HG03460 (cell line): ENCODE results near the gene PIP4K2B.

Source experiments
- ATAC-seq: cut with Tn5 transposase; IDR thresholded peaks from one replicate; pipeline ENCODE4 v1.9.1; 2021; ENCODE audit not compliant: unreplicated experiment

PIP4K2B gene

DNA sequence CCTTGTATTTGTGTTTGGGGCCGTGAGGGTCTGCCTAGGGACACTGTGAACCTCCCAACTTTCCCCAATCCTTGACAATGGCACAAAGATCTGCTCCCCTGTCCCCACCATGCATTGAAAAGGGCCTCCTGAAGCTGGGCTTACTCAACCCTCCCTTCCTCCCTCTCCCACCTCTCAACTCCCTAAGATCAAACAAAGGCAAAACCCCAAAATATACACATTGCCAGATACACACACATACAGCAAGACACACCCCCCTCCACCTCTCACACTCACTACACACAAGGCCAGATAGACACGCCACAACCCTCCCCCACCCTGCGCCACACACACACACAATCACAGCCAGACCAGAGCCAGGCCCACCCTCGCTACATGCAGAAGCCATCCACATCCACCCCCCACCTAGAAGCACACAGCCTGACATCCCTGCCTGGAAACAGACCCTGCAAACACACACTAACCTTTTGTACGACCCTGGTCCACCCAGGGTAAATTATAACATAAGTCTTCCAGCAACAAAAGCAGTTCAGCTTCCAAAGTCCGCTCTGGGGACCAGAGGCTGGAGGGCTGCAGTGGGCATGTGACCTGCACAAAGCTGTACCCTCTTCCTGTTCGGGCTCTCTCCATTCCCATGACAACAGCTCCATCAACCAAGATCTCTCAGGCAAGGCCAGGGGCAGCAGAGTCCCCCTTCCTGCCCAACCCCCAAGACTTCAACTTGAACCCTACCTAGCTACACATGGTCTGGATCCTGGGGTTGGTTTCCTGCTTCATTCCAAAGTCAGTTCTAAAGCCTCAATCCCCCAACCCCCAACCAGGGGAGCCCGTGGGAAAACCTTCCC, 53.1 kb downstream of the PIP4K2B start:
- ATAC-seq, result no peak

DNA sequence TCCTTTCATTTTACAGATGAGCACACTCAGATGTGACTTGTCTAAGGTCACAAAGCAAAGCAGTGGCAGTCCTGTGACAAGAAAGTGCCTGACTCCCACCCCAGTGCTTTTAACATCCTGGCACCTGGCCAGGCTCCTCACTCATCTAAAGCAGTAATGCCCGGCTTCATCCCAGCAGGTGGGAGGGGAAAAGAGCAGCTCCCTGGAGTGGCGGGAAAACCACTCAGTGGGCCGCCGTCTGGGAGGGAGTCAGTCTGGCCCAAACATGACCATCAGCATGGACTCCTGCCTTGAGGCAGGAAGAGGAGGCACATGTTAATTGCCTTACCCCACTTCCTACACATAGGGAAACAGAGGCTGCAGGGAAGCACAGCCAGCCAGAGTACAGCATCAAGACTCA, 53.8 kb downstream of the PIP4K2B start:
- no peak for ATAC-seq

DNA sequence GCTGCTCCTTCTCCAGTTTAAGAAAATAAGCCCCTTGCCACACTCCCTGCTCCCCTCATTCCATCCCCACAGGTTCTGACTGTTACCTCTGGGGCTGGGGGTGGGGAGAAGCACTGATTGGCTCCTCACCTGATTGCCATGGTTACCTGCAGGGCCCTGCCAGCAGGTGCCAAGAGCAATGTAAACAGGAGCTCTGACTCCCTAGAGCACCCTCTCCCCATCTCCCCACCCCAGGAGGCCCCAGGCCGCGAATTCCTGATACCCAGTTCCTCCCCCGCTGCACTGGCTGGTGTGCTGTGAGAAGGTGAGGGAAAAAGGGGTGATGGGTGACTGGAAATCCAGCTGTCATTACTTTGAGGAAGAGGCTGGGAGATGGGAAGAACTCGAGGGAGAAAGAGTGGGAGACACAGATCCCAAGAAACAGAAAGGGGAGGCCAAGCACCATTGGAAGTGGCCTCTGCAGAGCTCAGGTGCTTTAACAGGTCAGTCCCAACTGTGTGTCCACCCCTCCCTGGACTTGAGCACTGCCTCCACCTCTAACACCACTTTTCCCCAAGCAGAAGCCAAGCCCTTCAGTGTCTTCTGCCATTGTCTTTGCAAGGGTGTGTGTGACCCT, 55.7 kb downstream of the PIP4K2B start:
- ATAC-seq, result no peak

DNA sequence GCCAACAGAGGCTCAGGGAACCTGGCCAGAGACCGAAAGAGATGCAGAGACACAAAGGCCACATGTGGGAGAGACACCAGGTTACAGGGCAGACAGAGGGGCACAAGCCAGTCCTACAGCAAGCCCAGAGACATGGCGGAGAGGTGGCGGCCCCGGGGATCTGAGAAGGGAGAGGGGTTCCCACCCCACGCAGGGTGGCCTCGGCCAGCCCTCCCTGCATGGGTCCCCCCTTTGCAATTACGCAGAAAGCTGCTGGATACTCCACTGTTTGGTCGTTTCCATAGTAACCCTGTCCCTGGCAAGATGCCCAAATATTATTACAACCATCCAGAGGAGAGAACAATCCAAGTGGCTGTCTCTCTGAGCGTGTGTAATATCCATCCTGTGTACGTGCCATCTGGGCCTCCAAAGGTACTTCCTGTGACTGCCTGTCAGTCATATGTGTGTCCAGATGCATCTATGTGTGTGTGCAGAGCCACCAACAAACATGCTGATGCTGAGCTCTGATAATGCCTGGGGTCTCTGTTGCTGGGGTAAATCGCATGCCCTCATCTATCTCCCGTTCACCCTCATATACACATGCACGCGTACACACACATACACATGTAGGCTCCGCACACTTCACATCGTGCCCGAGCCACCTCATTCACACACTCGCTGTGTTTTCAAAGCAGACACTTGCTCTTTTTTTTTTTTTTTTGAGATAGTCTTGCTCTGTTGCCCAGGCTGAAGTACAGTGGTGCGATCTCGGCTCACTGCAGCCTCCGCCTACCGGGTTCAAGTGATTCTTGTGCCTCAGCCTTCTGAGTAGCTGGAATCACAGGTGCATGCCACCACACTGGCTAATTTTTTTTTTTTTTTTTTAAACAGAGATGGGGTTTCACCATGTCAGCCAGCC, 56.7 kb downstream of the PIP4K2B start:
- ATAC-seq, result no peak

DNA sequence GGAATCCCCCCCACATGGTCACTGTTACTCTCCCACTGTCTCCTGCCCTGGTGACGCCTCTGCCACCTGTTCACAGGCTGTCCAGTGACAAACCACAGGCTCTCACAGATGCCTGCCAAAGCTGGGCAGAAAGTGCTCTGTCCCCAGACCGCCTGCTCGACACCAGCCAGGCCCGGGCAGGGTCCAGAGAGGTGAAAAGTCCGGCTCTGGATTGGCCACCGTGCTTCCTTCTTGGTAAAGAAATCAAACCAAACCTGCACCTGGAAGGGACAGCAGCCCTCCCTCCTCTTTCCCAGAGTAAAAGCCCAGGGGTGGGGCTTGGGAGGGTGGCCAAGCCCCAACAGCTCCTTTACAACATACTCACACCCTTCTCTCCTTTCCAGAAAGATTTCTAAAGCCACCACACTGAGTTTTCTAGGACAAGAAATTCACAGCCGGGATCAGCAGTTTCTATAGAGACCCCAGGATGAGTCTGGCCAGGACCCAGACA, 57.4 kb downstream of the PIP4K2B start:
- no peak for ATAC-seq

DNA sequence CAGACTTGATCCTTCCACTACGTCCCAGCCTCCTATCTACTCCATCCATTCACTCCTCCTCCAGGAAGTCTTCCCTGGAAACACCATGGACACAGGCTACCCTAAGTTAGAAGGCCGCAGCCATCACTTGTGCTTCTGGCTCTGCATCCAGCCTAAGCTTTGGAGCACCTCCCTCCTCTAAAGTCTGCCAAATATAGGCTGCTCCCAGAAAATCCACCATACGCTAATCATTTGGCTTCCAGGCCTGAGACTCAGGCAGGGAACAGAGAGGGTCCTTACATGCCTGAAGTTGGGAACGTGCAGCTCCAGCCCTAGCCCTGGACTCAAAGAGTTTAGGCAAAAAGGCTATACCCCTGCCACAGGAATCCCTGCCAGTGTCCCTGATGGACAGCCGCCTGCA, 57.9 kb downstream of the PIP4K2B start:
- ATAC-seq, result no peak

DNA sequence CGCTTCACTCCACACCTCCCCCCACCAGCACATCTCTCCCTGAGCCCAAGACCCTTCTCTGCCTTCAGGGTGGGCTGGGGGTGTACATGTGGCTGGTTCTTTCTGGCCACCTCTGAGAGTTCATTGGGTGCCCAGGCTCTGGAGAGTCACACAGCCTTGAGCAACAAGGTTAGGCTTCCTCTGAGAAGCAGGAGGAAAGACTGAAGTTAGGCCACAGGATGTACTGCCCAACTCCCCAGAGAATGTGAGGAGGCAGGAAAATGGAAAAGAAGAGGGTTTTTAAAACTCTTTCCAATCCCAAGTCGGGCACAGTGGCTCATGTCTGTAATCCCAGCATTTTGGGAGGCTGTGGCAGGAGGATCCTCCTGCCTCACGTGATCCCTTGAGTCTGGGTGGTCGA, 58.5 kb downstream of the PIP4K2B start:
- ATAC-seq, result no peak

DNA sequence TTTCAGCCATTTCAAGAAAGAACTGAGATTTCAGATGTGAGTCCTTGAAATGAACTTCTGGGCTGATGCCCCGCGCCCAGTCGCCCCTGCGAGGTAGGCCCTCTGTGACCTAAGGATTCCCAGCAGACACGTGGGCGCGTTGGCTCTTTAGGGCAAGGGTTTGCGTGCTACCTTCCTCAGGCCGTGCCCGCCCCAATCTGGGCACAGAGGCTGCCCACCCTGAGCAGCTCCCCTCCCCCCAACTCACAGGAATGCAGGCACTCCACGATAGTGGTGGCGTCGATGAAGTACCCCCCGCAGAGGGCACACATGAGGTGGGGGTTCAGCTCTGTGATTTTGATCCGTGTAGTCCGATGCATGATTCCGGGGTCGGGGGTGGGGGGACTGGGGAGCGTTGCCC, 59.3 kb downstream of the PIP4K2B start:
- no peak for ATAC-seq

DNA sequence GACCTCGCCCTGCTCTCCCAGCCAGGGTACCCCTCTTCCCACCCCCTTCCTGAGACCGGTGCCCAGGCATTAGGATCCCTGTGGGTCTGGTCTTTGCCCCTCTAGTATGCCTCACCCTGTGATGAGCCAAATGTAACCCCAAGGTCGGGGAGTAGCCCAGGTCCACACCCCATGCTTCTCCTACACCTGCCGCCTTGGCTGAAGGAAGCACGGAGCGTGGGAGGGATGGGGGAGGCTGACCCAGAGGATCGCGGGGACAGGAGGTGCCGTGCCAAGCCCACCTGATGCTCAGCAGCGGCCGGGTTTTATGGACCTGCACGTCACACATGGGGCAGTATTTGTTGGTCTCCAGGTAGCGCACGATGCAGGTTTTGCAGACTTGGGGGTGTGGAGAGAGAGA, 60.1 kb downstream of the PIP4K2B start:
- ATAC-seq, result no peak

DNA sequence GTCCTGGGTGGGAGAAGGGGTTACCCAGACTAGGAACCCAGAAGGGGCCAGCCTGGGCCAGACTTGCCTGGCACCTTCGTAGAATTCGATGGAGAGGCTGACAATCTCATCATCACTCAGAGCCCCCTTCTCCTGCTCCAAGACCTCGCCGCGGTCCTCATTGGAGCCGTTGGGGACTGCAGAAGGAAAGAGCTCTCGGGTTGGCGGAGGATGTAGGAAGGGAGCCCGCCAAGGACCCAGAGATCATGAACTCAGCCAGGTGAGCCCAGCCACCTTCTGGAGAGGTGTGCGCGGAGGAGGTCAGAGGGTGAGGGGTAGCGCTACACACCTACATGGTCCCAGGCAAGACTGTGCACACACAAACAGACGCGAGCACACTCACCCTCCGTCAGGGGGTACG, 60.7 kb downstream of the PIP4K2B start:
- no peak for ATAC-seq

DNA sequence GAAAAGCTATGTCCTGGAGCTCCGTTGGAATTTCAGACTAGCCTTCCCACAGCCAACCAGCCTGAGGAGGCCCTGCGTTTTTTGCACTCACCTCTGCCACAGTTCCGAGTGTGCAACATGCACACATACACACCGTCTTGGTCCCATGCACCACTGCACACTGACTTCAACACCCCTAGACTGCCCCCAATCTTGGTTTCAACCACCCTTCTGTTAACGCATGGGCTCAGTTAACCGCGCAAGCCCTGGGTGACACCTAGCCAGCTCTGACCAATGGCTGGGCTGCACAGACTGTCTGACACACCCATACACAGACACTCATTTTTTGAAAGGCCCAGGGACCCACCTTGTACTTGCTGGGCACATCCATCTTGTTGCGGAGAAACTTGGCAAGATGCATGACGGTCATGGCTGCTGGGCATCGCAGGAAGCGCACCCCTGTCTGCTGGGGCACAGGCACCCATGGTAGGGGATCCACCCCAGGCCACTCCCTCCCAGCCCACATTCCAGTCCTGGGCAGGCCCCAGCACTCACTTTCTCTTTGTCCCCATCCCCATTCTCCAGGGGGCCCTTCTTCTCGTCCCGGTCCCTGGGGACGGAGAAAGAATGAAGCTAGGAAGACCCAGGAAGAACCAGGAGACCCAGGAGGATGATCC, 61.2 kb downstream of the PIP4K2B start:
- no peak for ATAC-seq

DNA sequence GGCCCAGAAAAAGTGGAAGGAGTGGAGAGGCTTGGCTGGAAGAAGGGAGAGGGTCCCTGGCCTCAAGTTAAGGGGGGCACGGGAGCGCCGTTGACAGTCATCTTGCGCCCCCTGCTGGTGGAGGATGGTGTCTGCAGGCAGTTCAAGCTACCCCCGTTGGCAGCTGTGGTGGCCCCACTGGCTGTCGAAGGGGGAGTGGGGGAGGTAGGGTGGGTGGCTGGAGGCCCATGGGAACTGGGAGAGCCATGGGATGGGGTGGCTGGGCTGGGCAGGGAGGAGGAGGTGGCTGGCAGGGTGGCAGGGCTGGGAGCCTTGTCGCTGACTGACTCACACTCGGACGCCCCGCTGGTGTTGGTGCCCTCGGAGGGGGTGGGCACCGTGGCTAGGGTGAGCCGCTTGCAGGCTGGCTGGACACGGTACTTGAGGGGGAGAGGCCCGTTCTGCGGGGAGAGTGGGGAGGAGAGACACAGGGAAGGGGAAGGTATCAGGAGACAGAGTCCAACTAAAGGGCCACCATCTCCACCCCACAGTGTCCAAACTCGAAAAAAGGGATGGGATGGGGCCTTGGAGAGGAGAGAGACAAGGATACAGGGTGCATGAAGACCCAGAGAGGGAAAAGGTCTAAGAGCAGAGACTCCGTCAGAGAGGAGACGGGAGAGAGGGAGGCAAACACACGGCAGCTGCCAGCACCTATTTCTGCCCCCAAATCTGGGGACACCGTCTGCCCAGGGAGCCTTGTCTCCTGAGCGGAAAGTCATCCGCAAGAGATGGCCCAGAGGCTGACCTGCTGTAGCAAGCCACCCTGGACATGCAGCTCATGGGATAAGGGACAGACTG, 64.0 kb downstream of the PIP4K2B start:
- no peak for ATAC-seq

DNA sequence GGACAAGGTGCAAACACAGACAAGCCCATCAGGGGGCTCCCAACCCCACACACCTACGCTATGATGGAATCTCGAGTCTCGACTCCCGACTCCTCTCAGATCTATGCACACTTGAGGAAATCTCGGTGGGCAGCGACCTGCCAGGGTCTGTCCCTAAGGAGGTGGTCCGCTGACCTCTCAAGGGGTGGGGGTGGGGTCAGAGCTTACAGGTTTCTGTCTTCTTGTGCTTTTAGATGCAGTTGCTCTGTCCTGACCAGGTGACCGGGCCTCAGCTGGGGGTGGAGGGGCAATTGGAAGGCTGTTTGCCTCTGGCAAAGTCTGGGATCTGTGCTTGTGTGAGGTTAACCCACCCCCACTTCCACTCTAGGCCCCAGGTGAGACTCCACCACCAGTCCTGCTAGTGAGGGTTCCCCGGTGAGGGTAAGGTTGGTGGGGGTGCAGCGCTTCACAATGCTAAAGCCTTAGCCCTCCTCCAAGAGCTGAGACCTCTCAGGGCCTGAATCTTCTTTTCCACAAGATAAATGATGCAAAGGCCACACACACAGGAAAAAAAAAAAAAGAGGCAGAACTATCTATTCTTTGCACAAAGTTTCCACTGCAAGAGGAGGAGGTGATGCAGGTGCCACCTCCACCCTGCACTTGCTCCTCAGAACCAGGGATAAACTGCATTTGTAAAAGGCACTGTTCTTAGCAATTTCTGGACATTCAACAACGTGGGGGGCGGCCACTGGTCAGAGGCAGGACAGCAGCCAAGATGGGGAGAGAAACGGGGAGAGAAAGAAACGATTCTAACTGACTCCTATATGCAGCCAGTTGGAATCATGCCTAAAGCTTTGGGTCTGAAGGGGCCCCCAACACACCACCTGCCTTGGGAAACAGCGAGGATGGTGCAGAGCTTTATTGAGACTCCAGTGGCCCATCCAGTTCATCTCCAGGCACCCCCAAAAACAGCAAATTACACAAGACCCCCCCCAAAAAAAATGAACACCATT, 65.1 kb downstream of the PIP4K2B start:
- ATAC-seq, result no peak

DNA sequence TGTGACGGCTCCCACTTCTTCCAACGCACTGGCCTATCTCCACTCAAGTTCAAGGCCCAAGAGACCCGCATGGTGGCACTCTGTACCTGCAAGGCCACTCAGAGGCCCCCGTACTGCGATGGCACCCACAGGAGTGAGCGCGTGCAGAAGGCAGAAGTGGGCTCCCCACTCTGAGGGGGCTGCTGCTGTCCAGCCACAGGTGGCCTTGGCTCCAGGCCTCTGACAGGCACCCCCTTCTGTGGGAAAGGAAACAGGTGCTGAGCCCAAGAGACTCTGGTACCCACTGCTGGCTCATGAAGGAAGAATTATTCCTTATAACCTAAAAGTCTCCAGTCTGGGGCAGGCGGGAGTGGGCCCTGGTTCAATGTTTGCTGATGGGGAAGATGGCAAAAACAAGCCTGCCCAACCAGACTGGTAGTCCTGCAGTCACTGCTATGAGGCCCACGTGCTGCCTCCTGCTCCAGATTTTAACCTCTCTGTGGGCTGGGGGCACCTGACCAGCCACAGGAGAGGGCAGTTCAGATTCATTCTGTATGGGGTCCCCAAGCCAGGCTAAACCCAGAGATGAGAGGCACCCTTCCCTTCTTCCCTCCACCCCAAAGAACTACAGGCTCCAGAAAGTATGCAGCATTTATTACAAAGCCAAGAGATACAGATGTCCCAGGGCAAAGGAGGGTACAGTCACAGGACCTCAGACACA, 65.9 kb downstream of the PIP4K2B start:
- no peak for ATAC-seq

DNA sequence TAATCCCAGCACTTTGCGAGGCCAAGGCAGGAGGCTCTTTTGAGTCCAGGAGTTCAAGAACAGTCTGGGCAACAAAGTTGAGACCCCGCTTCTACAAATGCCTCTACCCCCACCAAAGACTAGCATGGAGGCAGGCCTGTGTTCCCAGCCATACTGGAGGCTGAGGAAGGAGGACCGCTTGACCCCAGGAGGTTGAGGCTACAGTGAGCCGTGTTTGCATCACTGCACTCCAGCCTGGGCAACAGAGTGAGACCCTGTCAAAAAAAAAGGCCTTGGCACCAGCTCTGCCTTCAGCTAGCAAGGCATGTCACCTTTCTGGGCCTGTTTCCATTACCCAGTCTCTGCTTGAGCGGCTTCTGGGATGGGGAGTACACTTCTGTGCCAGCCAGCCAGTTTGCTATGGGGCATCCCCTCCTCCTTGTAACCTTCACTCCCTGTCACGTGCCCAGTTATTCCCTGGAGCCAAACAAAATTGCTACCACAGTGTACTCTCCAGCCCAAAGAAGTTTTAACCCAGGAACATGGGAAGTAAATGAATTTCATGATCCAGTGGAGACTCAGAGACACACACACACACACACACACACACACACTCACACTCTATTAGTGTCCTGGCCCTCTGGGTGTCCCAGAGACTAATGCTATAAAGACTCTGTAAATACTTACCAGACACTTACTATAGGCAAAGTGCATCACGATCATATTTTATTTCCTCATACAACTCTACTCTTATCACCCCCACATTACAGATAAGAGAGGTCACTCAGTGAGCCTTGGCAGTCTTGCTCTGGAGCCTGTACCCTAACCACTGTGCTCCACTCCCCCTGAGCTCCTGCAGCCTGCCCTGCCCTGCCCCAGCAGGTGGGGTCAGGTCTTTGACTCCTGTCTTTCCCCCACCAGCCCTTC, 66.7 kb downstream of the PIP4K2B start:
- no peak for ATAC-seq

DNA sequence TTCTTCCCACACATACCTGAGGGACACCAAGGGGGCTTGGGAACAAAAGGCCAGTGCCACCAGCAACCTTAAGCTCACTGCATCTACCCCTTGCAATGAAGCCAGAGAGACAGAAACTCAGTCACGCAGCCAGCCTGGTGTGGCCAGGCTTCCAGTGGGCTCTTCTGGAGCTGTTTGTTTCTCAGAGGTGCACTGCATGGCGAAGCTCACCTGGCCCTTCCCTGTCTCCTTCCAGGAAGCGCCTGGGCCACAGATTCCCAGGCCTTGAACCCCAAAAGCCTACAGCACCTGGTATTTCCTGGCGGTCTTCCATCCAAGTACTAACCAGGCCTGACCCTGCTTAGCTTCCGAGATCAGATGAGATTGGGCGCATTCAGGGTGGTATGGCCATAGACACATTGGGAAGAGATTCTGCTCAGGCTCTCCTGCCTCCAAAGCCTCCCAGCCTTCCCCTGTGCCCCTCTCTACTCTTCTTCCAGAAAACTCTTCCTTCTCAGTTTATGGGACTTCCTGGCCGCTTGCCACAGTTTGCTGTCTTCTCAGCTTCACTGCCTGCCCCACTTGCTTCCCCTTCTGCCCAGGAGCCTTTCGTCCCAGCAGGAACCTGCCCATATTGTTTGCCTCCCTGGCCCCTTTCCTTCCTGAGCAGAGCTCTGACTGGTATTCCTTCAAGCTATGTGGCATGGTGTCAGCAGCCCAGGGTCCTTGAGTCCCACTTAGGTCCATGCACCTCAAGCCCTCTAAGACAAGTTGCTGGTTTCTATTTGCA, 67.6 kb downstream of the PIP4K2B start:
- ATAC-seq, result no peak
